Keratinocyte (primary cell): ENCODE measurements around the gene CAMK2G. TPM values are rescaled to one million over a fixed set of nuclear protein-coding genes. Genes with fewer than 3 reads are reported as not detected.

Experiments
- DNase-seq: peaks from one replicate; pipeline ENCODE4 v3.0.0-alpha.2; 2011; ENCODE audit warnings: low read depth, missing footprints, low spot score
- FAIRE-seq: peaks from 2 replicates; lab custom pipeline; 2011; peaks lifted over from hg19 to GRCh38; lab: Jason Lieb, UNC
- H2AFZ ChIP-seq: 2 replicates; pipeline ENCODE4 v1.6.0; 2012; ENCODE audit warnings: low read length, control low read depth, inconsistent platforms; ENCODE audit not compliant: control insufficient read depth
- H3K27ac ChIP-seq: 2 replicates; pipeline ENCODE4 v1.5.1; 2011; ENCODE audit warnings: low read length; ENCODE audit not compliant: control insufficient read depth, insufficient read depth
- H3K27me3 ChIP-seq: 3 replicates; pipeline ENCODE4 v1.6.0; 2011; ENCODE audit warnings: low read length; ENCODE audit not compliant: control insufficient read depth, insufficient read depth; ENCODE audit errors: extremely low read depth
- H3K36me3 ChIP-seq, 2 experiments: 2 replicates in 1 of 2; 3 replicates in 1 of 2; pipeline ENCODE4 v1.5.1; 2011; ENCODE audit warnings: low read length in 2 of 2, mild to moderate bottlenecking in 1 of 2; ENCODE audit not compliant: control insufficient read depth in 2 of 2, insufficient read depth in 2 of 2; ENCODE audit errors: extremely low read depth in 1 of 2
- H3K4me1 ChIP-seq: 3 replicates; pipeline ENCODE4 v1.5.1; 2011; ENCODE audit warnings: low read length; ENCODE audit not compliant: control insufficient read depth, insufficient read depth; ENCODE audit errors: extremely low read depth
- H3K4me2 ChIP-seq: 3 replicates; pipeline ENCODE4 v1.6.0; 2011; ENCODE audit warnings: low read depth, low read length; ENCODE audit not compliant: control insufficient read depth, insufficient read depth; ENCODE audit errors: extremely low read depth
- H3K4me3 ChIP-seq, 3 experiments: fragments of 200-600 bp in 1 of 3; sonication (generic) in 1 of 3; 2 replicates in 2 of 3; 3 replicates in 1 of 3; pipeline ENCODE4 v1.5.1; 2011 to 2016; ENCODE audit warnings: low read length in 3 of 3, mild to moderate bottlenecking in 3 of 3, control low read depth in 2 of 3, inconsistent platforms in 1 of 3, low read depth in 1 of 3, mixed read lengths in 1 of 3, mixed run types in 1 of 3, moderate library complexity in 1 of 3; ENCODE audit not compliant: control insufficient read depth in 2 of 3, insufficient read depth in 2 of 3; ENCODE audit errors: extremely low read depth in 1 of 3
- H3K79me2 ChIP-seq: 2 replicates; pipeline ENCODE4 v1.6.0; 2012; ENCODE audit warnings: low read length; ENCODE audit not compliant: control insufficient read depth, insufficient read depth
- H3K9ac ChIP-seq: 3 replicates; pipeline ENCODE4 v1.6.0; 2011; ENCODE audit warnings: low read length; ENCODE audit not compliant: control insufficient read depth, insufficient read depth; ENCODE audit errors: extremely low read depth
- H3K9me1 ChIP-seq: 3 replicates; pipeline ENCODE4 v1.6.0; 2011; ENCODE audit warnings: low read length; ENCODE audit not compliant: control insufficient read depth, insufficient read depth; ENCODE audit errors: extremely low read depth
- H3K9me3 ChIP-seq: 2 replicates; pipeline ENCODE4 v1.5.1; 2012; ENCODE audit warnings: low read depth, low read length; ENCODE audit not compliant: control insufficient read depth
- H4K20me1 ChIP-seq: 3 replicates; pipeline ENCODE4 v1.6.0; 2011; ENCODE audit warnings: low read length; ENCODE audit not compliant: control insufficient read depth, insufficient read depth; ENCODE audit errors: extremely low read depth
- CTCF ChIP-seq, 3 experiments: IDR thresholded peaks in 1 of 3; conservative IDR thresholded peaks in 1 of 3; optimal IDR thresholded peaks in 1 of 3; 2 replicates in 2 of 3; 3 replicates in 1 of 3; pipeline versions ENCODE3 to v1.5.1; 2011; ENCODE audit warnings: low read length in 3 of 3, mild to moderate bottlenecking in 3 of 3, moderate library complexity in 2 of 3, control low read depth in 1 of 3, inconsistent platforms in 1 of 3; ENCODE audit not compliant: insufficient read depth in 2 of 3; ENCODE audit errors: extremely low read depth in 1 of 3
- EZH2 ChIP-seq: IDR thresholded peaks from one replicate; pipeline ENCODE4 v1.6.1; 2012; ENCODE audit warnings: inconsistent platforms, mild to moderate bottlenecking, low read length, moderate library complexity
- dilution Hi-C: fragments of 300-500 bp; cut with MboI; formaldehyde crosslinking; loops from one replicate; pipeline ENCODE4 v1.7.0; 2020; ENCODE audit warnings: low sequenced_read_pairs; ENCODE audit not compliant: extremely low pct_ligation_motif_present
- polyA plus RNA-seq, 5 experiments: library from polyadenylated mRNA; depleted of rRNA in 3 of 5; stranded (reverse) in 3 of 5; stranded (forward) in 1 of 5; unstranded in 1 of 5; fragments of >200 nt; gene quantifications; 1 replicate in 1 of 5; 2 replicates in 3 of 5; 3 replicates in 1 of 5; pipeline versions ENCODE4 v1.2.1 to v1.2.3, GENCODE V29; 2011 to 2012; ENCODE audit warnings: missing spikeins in 2 of 5, low read depth in 1 of 5, low replicate concordance in 1 of 5

The CAMK2G gene
- polyA plus RNA-seq, 1 donor (not counting 4 experiments of a cell fraction or from before 2014, with no cell fraction given), result 17.6 TPM

DNA sequence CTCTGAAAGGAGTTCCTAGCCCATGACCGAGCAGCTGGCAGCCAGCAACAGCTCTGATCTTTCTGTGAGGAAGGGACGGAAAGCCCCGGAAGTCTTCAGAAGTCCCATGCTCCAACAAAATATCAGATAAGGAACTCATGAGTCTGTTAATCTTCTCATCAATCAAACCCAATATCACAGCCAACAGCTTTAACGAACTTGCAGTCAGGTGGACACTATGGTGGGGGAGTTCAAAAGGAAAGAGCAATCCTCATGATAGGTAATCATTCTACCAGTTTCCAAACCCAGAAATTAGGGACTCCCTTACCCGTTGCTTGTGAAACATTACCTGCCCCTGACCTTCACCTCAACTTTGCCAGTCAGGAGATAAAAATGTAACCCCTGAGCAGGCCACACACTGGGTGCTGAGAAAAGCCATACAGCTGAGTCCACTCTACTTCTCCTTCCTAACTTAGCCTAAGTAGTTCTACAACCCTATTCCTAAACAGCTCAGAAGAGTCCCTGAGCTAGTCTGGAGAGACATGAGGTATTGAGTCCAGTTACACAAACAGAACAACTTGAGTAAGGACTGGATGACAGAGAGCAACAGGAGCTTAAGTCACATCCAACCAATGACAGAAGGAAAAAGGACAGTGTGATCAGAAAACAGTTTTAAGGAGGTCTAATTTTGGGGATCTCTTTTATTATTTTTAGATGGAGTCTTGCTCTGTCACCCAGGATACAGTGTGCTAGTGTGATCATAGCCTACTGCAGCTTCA lies 65.1 kb downstream of the CAMK2G start:
- Histone ChIP-seq H3K9ac (no peak overlapping the region), H3K36me3 (peaks cover 23% of the 10 kb centered on the region in 2 experiments), H3K4me3 (no peak overlapping the region), H3K9me3 (no peaks in the 10 kb centered on the region), H3K79me2 (peaks cover 3% of the 10 kb centered on the region), H3K4me2 (no peak overlapping the region), H3K27me3 (no peaks in the 10 kb centered on the region), H3K27ac (no peak overlapping the region), H4K20me1 (no peaks in the 10 kb centered on the region), H3K9me1 (no peaks in the 10 kb centered on the region), H2AFZ (no peak overlapping the region), H3K4me1 (no peaks in the 10 kb centered on the region)
- dilution Hi-C loops, result no loop called here
- DNase-seq (no peak), FAIRE-seq (no peak)
- TF ChIP-seq EZH2, result no peak
- no peak for TF ChIP-seq CTCF (optimal IDR thresholded peaks at IDR 0.05 in 1 of 3, IDR thresholded peaks at IDR 0.05 in 1 of 3, conservative IDR thresholded peaks at IDR 0.05 in 1 of 3; ENCODE audit: extremely low read depth in 1 of 3, insufficient read depth in 2 of 3, low read length in 3 of 3)

DNA sequence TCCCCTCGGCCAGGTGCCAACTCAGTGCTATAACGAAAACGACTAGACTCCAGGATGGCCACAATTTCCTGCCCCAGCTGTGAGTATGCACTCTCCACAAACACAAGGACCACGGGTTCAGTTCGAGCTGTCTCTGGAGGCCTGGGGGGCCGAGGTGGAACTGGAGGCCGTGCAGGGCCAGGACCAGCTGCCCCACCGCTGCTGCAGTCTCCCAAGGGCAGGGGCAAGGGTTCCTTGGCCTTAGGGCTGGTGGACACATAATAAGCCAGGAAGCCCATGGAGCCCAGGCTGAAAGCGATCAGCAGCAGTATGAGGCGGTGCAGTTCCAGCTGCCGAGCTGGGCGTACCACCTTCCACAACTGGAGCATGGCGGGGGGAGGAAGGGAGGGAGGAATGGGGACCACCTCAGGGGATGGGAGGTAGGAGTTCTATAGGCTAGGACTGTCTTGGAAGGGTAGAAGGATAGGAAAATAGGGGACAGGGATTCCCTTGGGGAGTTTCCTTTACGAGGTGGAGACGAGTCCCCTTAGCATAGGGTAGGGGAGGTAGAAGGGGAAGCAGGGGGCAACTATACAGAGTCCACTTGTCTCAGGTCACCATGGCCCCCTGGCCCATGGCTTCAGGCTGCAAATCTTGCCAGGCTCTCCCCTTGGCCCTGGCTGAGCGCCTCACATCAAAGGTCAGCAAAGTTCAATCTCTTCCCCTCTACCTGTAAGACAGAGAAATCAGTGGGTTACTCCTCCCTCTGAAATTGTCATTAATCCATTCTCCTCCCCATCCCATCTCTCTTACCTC lies 66.1 kb downstream of the CAMK2G start:
- TF ChIP-seq EZH2, result no peak
- no peak for TF ChIP-seq CTCF (optimal IDR thresholded peaks at IDR 0.05 in 1 of 3, IDR thresholded peaks at IDR 0.05 in 1 of 3, conservative IDR thresholded peaks at IDR 0.05 in 1 of 3; ENCODE audit: extremely low read depth in 1 of 3, insufficient read depth in 2 of 3, low read length in 3 of 3)
- no peaks in the 10 kb centered on the region for H3K27me3 ChIP-seq
- no peaks in the 10 kb centered on the region for H3K9me1 ChIP-seq
- peaks cover 20 to 31% of the 10 kb centered on the region in 2 experiments for H3K36me3 ChIP-seq
- no peak overlapping the region for H2AFZ ChIP-seq
- H3K9me3 ChIP-seq, result no peaks in the 10 kb centered on the region
- H4K20me1 ChIP-seq, result no peaks in the 10 kb centered on the region
- peaks cover 3% of the 10 kb centered on the region for H3K79me2 ChIP-seq
- H3K4me3 ChIP-seq, result no peak overlapping the region
- dilution Hi-C loops, result no loop called here
- H3K4me2 ChIP-seq, result no peak overlapping the region
- DNase-seq (no peak), FAIRE-seq (no peak)
- no peak overlapping the region for H3K27ac ChIP-seq
- no peak overlapping the region for H3K9ac ChIP-seq
- H3K4me1 ChIP-seq, result no peaks in the 10 kb centered on the region
